Activated CD8-positive, alpha-beta T cell treated with anti-CD3 and anti-CD28 coated beads, Interleukin-2, amount 10 ng/mL, durations not matched to agents 7 days and 5 days (primary cell): ENCODE measurements around the gene MTHFD1L. TPM values are rescaled to one million over a fixed set of nuclear protein-coding genes. Genes with fewer than 3 reads are reported as not detected.

ENCODE experiments used
- ATAC-seq: fragments of 150-1000 bp; cut with Tn5 transposase; one replicate; pipeline ENCODE4 v1.10.0; 2021; ENCODE audit warnings: moderate library complexity
- CTCF ChIA-PET: fragments of 350-600 bp; sonication (Branson Sonifier 250); formaldehyde crosslinking; loops from one replicate; lab custom pipeline; 2021; ENCODE audit warnings: antibody characterized with exemption; lab: Charles Lee
- POLR2A ChIA-PET: fragments of 350-600 bp; sonication (Branson Sonifier 250); formaldehyde crosslinking; loops from one replicate; lab custom pipeline; 2021; ENCODE audit warnings: antibody characterized with exemption; lab: Charles Lee
- DNase-seq: peaks from one replicate; pipeline ENCODE4 v3.0.0-alpha.2; 2020
- H3K27ac Mint-ChIP-seq: one replicate; pipeline ENCODE4 v1.8.0; 2021; ENCODE audit warnings: mild to moderate bottlenecking, mixed read lengths
- H3K27me3 Mint-ChIP-seq: one replicate; pipeline ENCODE4 v1.8.0; 2021; ENCODE audit warnings: low read depth, mixed read lengths
- H3K36me3 Mint-ChIP-seq: one replicate; pipeline ENCODE4 v1.8.0; 2021; ENCODE audit warnings: low read depth, mixed read lengths
- H3K4me1 Mint-ChIP-seq: one replicate; pipeline ENCODE4 v1.8.0; 2021; ENCODE audit warnings: low read depth, mixed read lengths
- H3K4me3 Mint-ChIP-seq: one replicate; pipeline ENCODE4 v1.8.0; 2021; ENCODE audit warnings: mild to moderate bottlenecking, mixed read lengths
- H3K9me3 Mint-ChIP-seq: one replicate; pipeline ENCODE4 v1.8.0; 2022; ENCODE audit warnings: mixed read lengths; ENCODE audit not compliant: insufficient read depth
- total RNA-seq, 2 experiments: library from RNA; stranded (reverse); gene quantifications; one replicate each; pipeline ENCODE4 v1.2.3, GENCODE V29; 2021

Gene MTHFD1L
- total RNA-seq, 2 experiments from 2014 or later = 59.7 to 62.3 TPM

- Mint-ChIP-seq H3K27me3 (no peaks in the 10 kb centered on the region), H3K9me3 (peaks cover 5% of the 10 kb centered on the region), H3K4me3 (no peak overlapping the region), H3K36me3 (peaks cover 34% of the 10 kb centered on the region), H3K4me1 (no peaks in the 10 kb centered on the region), H3K27ac (no peak overlapping the region)
- CTCF ChIA-PET = interaction anchor here (1.0 kb wide), 2 partner anchors 17 to 328 kb away, joined by 3 read pairs; no protein-coding TSS in a partner anchor
- ATAC-seq = no peak
- POLR2A ChIA-PET = no interaction called here
- no peak for DNase-seq
These were observed 131.5 kb downstream of the MTHFD1L start for GRCh38 chr6:150996968-150997367.

- CTCF ChIA-PET = interaction anchor here (1.6 to 2.3 kb wide), 2 partner anchors 15 to 326 kb away, joined by 3 to 12 read pairs; no protein-coding TSS in a partner anchor
- H3K4me1 Mint-ChIP-seq = peaks cover 4% of the 10 kb centered on the region
- no peak for DNase-seq
- no peak overlapping the region for H3K27ac Mint-ChIP-seq
- POLR2A ChIA-PET = no interaction called here
- no peak for ATAC-seq
- no peaks in the 10 kb centered on the region for H3K9me3 Mint-ChIP-seq
- peaks cover 19% of the 10 kb centered on the region for H3K36me3 Mint-ChIP-seq
- H3K27me3 Mint-ChIP-seq = no peaks in the 10 kb centered on the region
- H3K4me3 Mint-ChIP-seq = no peak overlapping the region
These were observed 133.6 kb downstream of the MTHFD1L start for GRCh38 chr6:150999107-150999506.

- DNase-seq (no peak), ATAC-seq (no peak)
- Mint-ChIP-seq H3K36me3 (peaks cover 15% of the 10 kb centered on the region), H3K9me3 (no peaks in the 10 kb centered on the region), H3K4me1 (peaks cover 9% of the 10 kb centered on the region), H3K4me3 (no peak overlapping the region), H3K27ac (no peak overlapping the region), H3K27me3 (no peaks in the 10 kb centered on the region)
- ChIA-PET POLR2A (no interaction called here), CTCF (interaction anchor here (1.6 to 2.3 kb wide), 2 partner anchors 15 to 325 kb away, joined by 3 to 12 read pairs; no protein-coding TSS in a partner anchor)
These were observed 134.1 kb downstream of the MTHFD1L start for GRCh38 chr6:150999576-150999975.

- H3K4me1 Mint-ChIP-seq = peaks cover 21% of the 10 kb centered on the region
These were observed 136.0 kb downstream of the MTHFD1L start for GRCh38 chr6:151001387-151002056.

GRCh38 chr6:151002057-151002450 lies 136.6 kb downstream of the MTHFD1L start:
- no peaks in the 10 kb centered on the region for H3K9me3 Mint-ChIP-seq
- H3K4me3 Mint-ChIP-seq = no peak overlapping the region
- ChIA-PET POLR2A (no interaction called here), CTCF (interaction anchor here (1.0 kb wide), 1 partner anchor 12 kb away, joined by 8 read pairs; no protein-coding TSS in a partner anchor)
- H3K36me3 Mint-ChIP-seq = peaks cover 7% of the 10 kb centered on the region
- H3K27me3 Mint-ChIP-seq = no peaks in the 10 kb centered on the region
- no peak overlapping the region for H3K27ac Mint-ChIP-seq
- H3K4me1 Mint-ChIP-seq = peaks cover 26% of the 10 kb centered on the region
- ATAC-seq (no peak), DNase-seq (no peak)

More at GRCh38 chr6:151001387-151002056, 136.0 kb downstream of the MTHFD1L start:
- Mint-ChIP-seq H3K36me3 (peaks cover 8% of the 10 kb centered on the region), H3K4me3 (no peak overlapping the region), H3K27ac (peak overlapping the region; percentile 4), H3K9me3 (no peaks in the 10 kb centered on the region), H3K27me3 (no peaks in the 10 kb centered on the region)
- CTCF ChIA-PET = interaction anchor here (1.0 to 2.3 kb wide), 3 partner anchors 12 to 13 kb away, joined by 4 to 12 read pairs (median 8); no protein-coding TSS in a partner anchor
- POLR2A ChIA-PET = no interaction called here
- DNase-seq (no peak), ATAC-seq (no peak)

- H3K4me1 Mint-ChIP-seq = peaks cover 26% of the 10 kb centered on the region
These were observed 137.0 kb downstream of the MTHFD1L start for GRCh38 chr6:151002491-151002935.

GRCh38 chr6:151004383-151005024 lies 139.0 kb downstream of the MTHFD1L start:
- H3K27me3 Mint-ChIP-seq = no peaks in the 10 kb centered on the region
- no peak overlapping the region for H3K4me3 Mint-ChIP-seq
- DNase-seq (no peak), ATAC-seq (no peak)
- peaks cover 26% of the 10 kb centered on the region for H3K4me1 Mint-ChIP-seq
- no peaks in the 10 kb centered on the region for H3K36me3 Mint-ChIP-seq
- H3K27ac Mint-ChIP-seq = peak overlapping the region; percentile 71
- H3K9me3 Mint-ChIP-seq = no peaks in the 10 kb centered on the region
- ChIA-PET POLR2A (no interaction called here), CTCF (interaction anchor here (1.2 to 3.8 kb wide), 6 partner anchors 10 to 345 kb away, joined by 3 to 45 read pairs (median 10); no protein-coding TSS in a partner anchor)

More at GRCh38 chr6:151002491-151002935, 137.0 kb downstream of the MTHFD1L start:
- no peaks in the 10 kb centered on the region for H3K27me3 Mint-ChIP-seq
- H3K36me3 Mint-ChIP-seq = peaks cover 3% of the 10 kb centered on the region
- DNase-seq (no peak), ATAC-seq (no peak)
- POLR2A ChIA-PET = no interaction called here
- H3K27ac Mint-ChIP-seq = no peak overlapping the region
- no peak overlapping the region for H3K4me3 Mint-ChIP-seq
- CTCF ChIA-PET = interaction anchor here (1.0 kb wide), 1 partner anchor 11 kb away, joined by 8 read pairs; no protein-coding TSS in a partner anchor
- H3K9me3 Mint-ChIP-seq = no peaks in the 10 kb centered on the region

GRCh38 chr6:151005164-151005563 lies 139.7 kb downstream of the MTHFD1L start:
- no peak overlapping the region for H3K4me3 Mint-ChIP-seq
- CTCF ChIA-PET = interaction anchor here (1.2 to 3.8 kb wide), 6 partner anchors 9 to 344 kb away, joined by 3 to 45 read pairs (median 10); no protein-coding TSS in a partner anchor
- H3K27me3 Mint-ChIP-seq = no peaks in the 10 kb centered on the region
- H3K4me1 Mint-ChIP-seq = peaks cover 26% of the 10 kb centered on the region
- POLR2A ChIA-PET = no interaction called here
- no peaks in the 10 kb centered on the region for H3K9me3 Mint-ChIP-seq
- H3K36me3 Mint-ChIP-seq = no peaks in the 10 kb centered on the region
- no peak for ATAC-seq
- DNase-seq = no peak
- no peak overlapping the region for H3K27ac Mint-ChIP-seq

- Mint-ChIP-seq H3K36me3 (no peaks in the 10 kb centered on the region), H3K27me3 (no peaks in the 10 kb centered on the region), H3K27ac (peak overlapping the region; percentile 36), H3K4me1 (peaks cover 26% of the 10 kb centered on the region), H3K4me3 (no peak overlapping the region), H3K9me3 (no peaks in the 10 kb centered on the region)
- POLR2A ChIA-PET = no interaction called here
- ATAC-seq (no peak), DNase-seq (no peak)
- CTCF ChIA-PET = interaction anchor here (0.9 to 3.8 kb wide), 5 partner anchors 9 to 318 kb away, joined by 3 to 45 read pairs (median 9); no protein-coding TSS in a partner anchor
These were observed 140.6 kb downstream of the MTHFD1L start for GRCh38 chr6:151005896-151006632.

- ChIA-PET POLR2A (no interaction called here), CTCF (interaction anchor here (0.9 to 3.8 kb wide), 3 partner anchors 12 to 115 kb away, joined by 3 to 17 read pairs (median 5); no protein-coding TSS in a partner anchor)
- no peak for ATAC-seq
- Mint-ChIP-seq H3K27ac (no peak overlapping the region), H3K4me3 (no peak overlapping the region), H3K36me3 (peaks cover 1% of the 10 kb centered on the region), H3K9me3 (no peaks in the 10 kb centered on the region), H3K27me3 (no peaks in the 10 kb centered on the region), H3K4me1 (peaks cover 26% of the 10 kb centered on the region)
- DNase-seq = no peak
These were observed 141.6 kb downstream of the MTHFD1L start for GRCh38 chr6:151007076-151007475.

- Mint-ChIP-seq H3K9me3 (no peaks in the 10 kb centered on the region), H3K27me3 (no peaks in the 10 kb centered on the region), H3K4me3 (no peak overlapping the region), H3K27ac (no peak overlapping the region), H3K4me1 (peaks cover 26% of the 10 kb centered on the region), H3K36me3 (peaks cover 6% of the 10 kb centered on the region)
- no peak for ATAC-seq
- ChIA-PET POLR2A (no interaction called here), CTCF (interaction anchor here (2.5 to 3.8 kb wide), 2 partner anchors 116 to 316 kb away, joined by 17 to 18 read pairs; no protein-coding TSS in a partner anchor)
- no peak for DNase-seq
These were observed 142.4 kb downstream of the MTHFD1L start for GRCh38 chr6:151007922-151008321.
